Endodermal cell (in vitro differentiated cells): ENCODE results near the gene C11orf16. TPM values are rescaled to one million over a fixed set of nuclear protein-coding genes. Genes with fewer than 3 reads are reported as not detected.
A peak's percentile ranks its signal among the peaks of the same experiment; 100 is the strongest.

Source experiments
- DNase-seq: peaks from one replicate; pipeline ENCODE4 v3.0.0-alpha.2; 2017
- H3K27ac ChIP-seq: 2 replicates; pipeline ENCODE4 v1.5.1; 2013; ENCODE audit warnings: mild to moderate bottlenecking, low read depth, low read length, moderate library complexity
- H3K27me3 ChIP-seq: 2 replicates; pipeline ENCODE4 v1.6.1; 2013; ENCODE audit warnings: mild to moderate bottlenecking, low read length, moderate library complexity; ENCODE audit not compliant: insufficient read depth, control insufficient read depth, poor library complexity, severe bottlenecking
- H3K36me3 ChIP-seq: 2 replicates; pipeline ENCODE4 v1.7.0; 2013; ENCODE audit warnings: mild to moderate bottlenecking, low read length, moderate library complexity; ENCODE audit not compliant: control insufficient read depth, insufficient read depth
- H3K4me1 ChIP-seq: one replicate; pipeline ENCODE4 v1.7.0; 2013; ENCODE audit warnings: low read length; ENCODE audit not compliant: control insufficient read depth, insufficient read depth
- H3K4me3 ChIP-seq: 2 replicates; pipeline ENCODE4 v1.5.1; 2013; ENCODE audit warnings: mild to moderate bottlenecking, low read length, moderate library complexity
- H3K9ac ChIP-seq: 2 replicates; pipeline ENCODE4 v1.6.1; 2013; ENCODE audit warnings: mild to moderate bottlenecking, low read length, moderate library complexity; ENCODE audit not compliant: poor library complexity, severe bottlenecking; ENCODE audit errors: extremely low read depth
- H3K9me3 ChIP-seq: 2 replicates; pipeline ENCODE4 v1.6.1; 2013; ENCODE audit warnings: mild to moderate bottlenecking, low read length, moderate library complexity; ENCODE audit not compliant: control insufficient read depth
- H3K27ac Mint-ChIP-seq: 2 replicates; pipeline ENCODE4 v1.8.0; 2020; ENCODE audit warnings: mixed read lengths
- H3K27me3 Mint-ChIP-seq: 2 replicates; pipeline ENCODE4 v1.8.0; 2021; ENCODE audit warnings: mild to moderate bottlenecking, mixed read lengths; ENCODE audit not compliant: insufficient read depth
- H3K36me3 Mint-ChIP-seq: 2 replicates; pipeline ENCODE4 v1.8.0; 2020; ENCODE audit warnings: low read depth, mixed read lengths
- H3K4me1 Mint-ChIP-seq: 2 replicates; pipeline ENCODE4 v1.8.0; 2020; ENCODE audit warnings: mixed read lengths
- H3K4me3 Mint-ChIP-seq: 2 replicates; pipeline ENCODE4 v1.8.0; 2020; ENCODE audit warnings: mild to moderate bottlenecking, moderate library complexity, mixed read lengths
- H3K9me3 Mint-ChIP-seq: 2 replicates; pipeline ENCODE4 v1.8.0; 2020; ENCODE audit warnings: mild to moderate bottlenecking, mixed read lengths
- WGBS, 2 experiments: methylation state at CpG; one replicate each; pipeline versions ENCODE4 v1.1.5 to v1.1.7; 2013; ENCODE audit warnings: missing lambda C conversion rate in 2 of 2, mixed read lengths in 1 of 2; ENCODE audit not compliant: insufficient coverage in 1 of 2, insufficient read length in 1 of 2; 5-methylcytosine and 5-hydroxymethylcytosine counted together
- total RNA-seq, 2 donors: library from RNA; stranded (reverse); fragmentation: NEBNext Ultra II Directional in 1 of 2; extraction: Animal tissue kit (Norgen Biotek cat#: 25700) in 1 of 2; gene quantifications; 2 replicates in 1 of 2; 3 replicates in 1 of 2; pipeline ENCODE4 v1.2.1, GENCODE V29; 2021
- TF ChIP-seq, protein P1 (sequence below): fragments of 200-600 bp; sonication (generic); conservative IDR thresholded peaks from 2 replicates; pipeline ENCODE4 v1.5.0; 2021; ENCODE audit warnings: antibody characterized with exemption, mild to moderate bottlenecking

Gene C11orf16
- total RNA-seq, 2 donors from 2014 or later: not detected

DNA sequence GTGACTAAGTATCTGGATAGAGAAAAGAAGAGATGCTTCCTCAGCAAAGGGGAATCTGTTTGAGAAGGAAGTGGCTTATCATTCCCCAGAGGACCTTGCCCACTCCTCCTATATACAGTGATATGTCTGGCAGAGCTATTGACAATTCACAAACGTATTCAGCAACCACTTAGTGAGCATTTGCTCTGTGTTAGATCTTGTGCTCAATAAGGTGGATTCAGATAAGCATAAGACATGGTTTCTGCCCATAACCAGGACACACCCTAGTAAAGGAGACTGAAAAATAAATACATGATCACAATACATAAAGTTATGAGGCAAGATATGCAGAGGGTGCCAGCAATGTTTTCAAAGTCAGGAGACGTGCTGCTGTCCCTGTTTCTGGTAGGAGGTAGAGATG lies 30.1 kb upstream of the C11orf16 start:
- H3K4me3 ChIP-seq: peak overlapping the region; percentile 90
- no peak for DNase-seq
- H3K9me3 ChIP-seq: no peaks in the 10 kb centered on the region
- H3K9ac ChIP-seq: no peak overlapping the region
- Mint-ChIP-seq H3K4me1 (peaks cover 18% of the 10 kb centered on the region), H3K4me3 (peak overlapping the region; percentile 82), H3K27ac (no peak overlapping the region), H3K36me3 (no peaks in the 10 kb centered on the region), H3K9me3 (no peaks in the 10 kb centered on the region), H3K27me3 (no peaks in the 10 kb centered on the region)
- no peak overlapping the region for H3K27ac ChIP-seq
- peaks cover 6% of the 10 kb centered on the region for H3K4me1 ChIP-seq
- no peaks in the 10 kb centered on the region for H3K36me3 ChIP-seq
- TF ChIP-seq, protein P1, sequence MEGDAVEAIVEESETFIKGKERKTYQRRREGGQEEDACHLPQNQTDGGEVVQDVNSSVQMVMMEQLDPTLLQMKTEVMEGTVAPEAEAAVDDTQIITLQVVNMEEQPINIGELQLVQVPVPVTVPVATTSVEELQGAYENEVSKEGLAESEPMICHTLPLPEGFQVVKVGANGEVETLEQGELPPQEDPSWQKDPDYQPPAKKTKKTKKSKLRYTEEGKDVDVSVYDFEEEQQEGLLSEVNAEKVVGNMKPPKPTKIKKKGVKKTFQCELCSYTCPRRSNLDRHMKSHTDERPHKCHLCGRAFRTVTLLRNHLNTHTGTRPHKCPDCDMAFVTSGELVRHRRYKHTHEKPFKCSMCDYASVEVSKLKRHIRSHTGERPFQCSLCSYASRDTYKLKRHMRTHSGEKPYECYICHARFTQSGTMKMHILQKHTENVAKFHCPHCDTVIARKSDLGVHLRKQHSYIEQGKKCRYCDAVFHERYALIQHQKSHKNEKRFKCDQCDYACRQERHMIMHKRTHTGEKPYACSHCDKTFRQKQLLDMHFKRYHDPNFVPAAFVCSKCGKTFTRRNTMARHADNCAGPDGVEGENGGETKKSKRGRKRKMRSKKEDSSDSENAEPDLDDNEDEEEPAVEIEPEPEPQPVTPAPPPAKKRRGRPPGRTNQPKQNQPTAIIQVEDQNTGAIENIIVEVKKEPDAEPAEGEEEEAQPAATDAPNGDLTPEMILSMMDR: no peak
- no peaks in the 10 kb centered on the region for H3K27me3 ChIP-seq
- WGBS, 2 experiments: 84% methylated on average over 2 of the region's 2 CpGs; no CpG with 5 or more reads in 1 of the 2 experiments

GRCh38 chr11:8961401-8961800 lies 28.7 kb upstream of the C11orf16 start:
- DNase-seq: no peak
- no peaks in the 10 kb centered on the region for H3K27me3 ChIP-seq
- peaks cover 8% of the 10 kb centered on the region for H3K36me3 Mint-ChIP-seq
- H3K9ac ChIP-seq: no peak overlapping the region
- no peaks in the 10 kb centered on the region for H3K9me3 Mint-ChIP-seq
- no peak overlapping the region for H3K27ac Mint-ChIP-seq
- H3K4me1 ChIP-seq: peaks cover 6% of the 10 kb centered on the region
- no peaks in the 10 kb centered on the region for H3K36me3 ChIP-seq
- no peaks in the 10 kb centered on the region for H3K27me3 Mint-ChIP-seq
- H3K4me3 Mint-ChIP-seq: no peak overlapping the region
- TF ChIP-seq, protein P1: no peak
- no peak overlapping the region for H3K27ac ChIP-seq
- no peak overlapping the region for H3K4me3 ChIP-seq
- no peaks in the 10 kb centered on the region for H3K9me3 ChIP-seq
- 91 to 100% methylated on average over 1 to 2 of the region's 2 CpGs for WGBS, 2 experiments
- peaks cover 22% of the 10 kb centered on the region for H3K4me1 Mint-ChIP-seq

GRCh38 chr11:8959546-8960166 lies 26.9 kb upstream of the C11orf16 start:
- Mint-ChIP-seq H3K27ac (no peak overlapping the region), H3K4me3 (no peak overlapping the region), H3K9me3 (peaks cover 6% of the 10 kb centered on the region), H3K4me1 (peaks cover 16% of the 10 kb centered on the region), H3K27me3 (no peaks in the 10 kb centered on the region), H3K36me3 (peaks cover 21% of the 10 kb centered on the region)
- Histone ChIP-seq H3K9ac (no peak overlapping the region), H3K4me1 (peaks cover 6% of the 10 kb centered on the region), H3K27me3 (no peaks in the 10 kb centered on the region), H3K36me3 (peaks cover 13% of the 10 kb centered on the region), H3K4me3 (no peak overlapping the region), H3K27ac (no peak overlapping the region), H3K9me3 (peaks cover 13% of the 10 kb centered on the region)
- TF ChIP-seq, protein P1: peak; percentile 81
- 32% methylated on average over 2 of the region's 2 CpGs; no CpG with 5 or more reads in 1 of the 2 experiments for WGBS, 2 experiments
- peak; percentile 68 for DNase-seq
